Measurements from ENCODE around the gene GYS1.
A peak's percentile ranks its signal among the peaks of the same experiment; 100 is the strongest.

Gene GYS1

DNA sequence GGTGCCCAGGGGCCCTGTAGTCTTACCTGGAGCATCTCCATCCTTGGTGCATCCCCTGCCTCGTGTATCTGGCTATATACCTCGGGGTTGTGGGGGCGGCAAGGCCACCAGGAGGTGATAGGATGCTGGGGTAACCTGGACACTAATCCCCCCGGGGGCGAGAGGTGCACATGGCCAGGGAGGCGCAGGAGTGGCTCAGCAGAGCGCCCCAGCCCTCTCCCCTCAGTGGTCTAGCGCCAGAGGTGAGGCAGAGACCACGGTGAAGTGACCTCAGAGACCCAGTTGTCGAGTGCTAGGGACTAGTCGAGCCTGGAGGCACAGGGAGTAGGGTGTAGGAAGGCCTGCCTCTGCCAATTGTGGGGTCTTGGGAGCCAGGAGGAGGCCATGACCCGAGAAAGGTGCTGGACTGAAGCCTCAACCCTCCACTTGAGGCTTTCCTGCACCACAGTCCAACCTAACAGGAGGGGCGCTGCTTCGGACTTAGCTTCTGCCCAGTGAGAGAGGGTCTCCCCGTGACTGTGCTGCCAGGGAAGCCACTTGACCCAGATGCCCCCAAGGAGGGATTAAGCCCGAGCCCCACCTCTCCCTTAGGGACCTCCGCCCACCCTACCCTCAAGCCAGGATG, 24.0 kb upstream of the GYS1 start, which contains the start of gene LHB:
Gene LHB (minus strand): TSS at position 51 of the 625 bp plus-strand sequence. CDS start 10 bp downstream, at position 41.
- Histone ChIP-seq H3K4me3 (replicated peaks; ENCODE audit: low read depth, low read length) (peak within 1 kb of the TSS; percentile 39), H3K36me3 (ENCODE audit: control insufficient read depth, insufficient read depth, low read length) (peaks cover 9% of the 10 kb centered on the region), H3K27me3 (replicated peaks; ENCODE audit: control insufficient read depth, insufficient read depth, low read length) (no peaks in the 10 kb centered on the region)
- TF ChIP-seq, protein P1, sequence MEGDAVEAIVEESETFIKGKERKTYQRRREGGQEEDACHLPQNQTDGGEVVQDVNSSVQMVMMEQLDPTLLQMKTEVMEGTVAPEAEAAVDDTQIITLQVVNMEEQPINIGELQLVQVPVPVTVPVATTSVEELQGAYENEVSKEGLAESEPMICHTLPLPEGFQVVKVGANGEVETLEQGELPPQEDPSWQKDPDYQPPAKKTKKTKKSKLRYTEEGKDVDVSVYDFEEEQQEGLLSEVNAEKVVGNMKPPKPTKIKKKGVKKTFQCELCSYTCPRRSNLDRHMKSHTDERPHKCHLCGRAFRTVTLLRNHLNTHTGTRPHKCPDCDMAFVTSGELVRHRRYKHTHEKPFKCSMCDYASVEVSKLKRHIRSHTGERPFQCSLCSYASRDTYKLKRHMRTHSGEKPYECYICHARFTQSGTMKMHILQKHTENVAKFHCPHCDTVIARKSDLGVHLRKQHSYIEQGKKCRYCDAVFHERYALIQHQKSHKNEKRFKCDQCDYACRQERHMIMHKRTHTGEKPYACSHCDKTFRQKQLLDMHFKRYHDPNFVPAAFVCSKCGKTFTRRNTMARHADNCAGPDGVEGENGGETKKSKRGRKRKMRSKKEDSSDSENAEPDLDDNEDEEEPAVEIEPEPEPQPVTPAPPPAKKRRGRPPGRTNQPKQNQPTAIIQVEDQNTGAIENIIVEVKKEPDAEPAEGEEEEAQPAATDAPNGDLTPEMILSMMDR (IDR thresholded peaks at IDR 0.05; ENCODE audit: insufficient read depth, low read length, poor library complexity, severe bottlenecking): no peak
- no peak for DNase-seq (ENCODE audit: extremely low read depth, insufficient read length)

DNA sequence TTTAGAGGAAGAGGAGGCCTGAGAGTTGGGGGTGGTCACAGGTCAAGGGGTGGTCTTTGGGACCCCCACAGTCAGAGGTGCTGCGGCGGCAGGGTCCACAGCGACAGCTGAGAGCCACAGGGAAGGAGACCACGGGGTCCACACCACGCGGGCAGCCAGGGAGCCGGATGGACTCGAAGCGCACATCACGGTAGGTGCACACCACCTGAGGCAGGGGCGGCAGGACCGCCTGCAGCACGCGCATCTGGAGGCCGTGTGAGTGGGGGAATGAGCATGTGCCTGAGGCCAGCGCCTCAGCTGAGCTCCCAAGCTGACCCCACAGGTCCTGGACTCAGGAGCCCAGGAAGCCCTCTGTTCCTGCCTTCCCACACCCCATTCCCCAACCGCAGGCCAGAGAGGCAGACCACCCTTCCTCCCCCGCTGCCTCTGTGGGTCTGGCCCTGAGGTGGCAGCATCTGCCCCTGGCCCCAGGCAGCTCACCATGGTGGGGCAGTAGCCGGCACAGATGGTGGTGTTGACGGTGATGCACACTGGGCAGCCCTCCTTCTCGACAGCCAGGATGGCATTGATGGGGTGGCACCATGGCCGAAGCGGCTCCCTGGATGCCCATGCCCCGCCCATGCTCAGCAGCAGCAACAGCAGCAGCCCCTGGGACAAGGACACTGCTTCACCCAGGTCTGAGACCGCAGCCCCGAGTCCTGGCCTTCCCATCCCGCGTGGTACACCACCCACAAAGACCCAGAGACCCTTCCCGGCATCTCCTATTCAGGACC, 23.1 kb upstream of the GYS1 start:
- peaks cover 16% of the 10 kb centered on the region for H3K36me3 ChIP-seq (ENCODE audit: control insufficient read depth, insufficient read depth, low read length)
- no peaks in the 10 kb centered on the region for H3K27me3 ChIP-seq (replicated peaks; ENCODE audit: control insufficient read depth, insufficient read depth, low read length)
- no peak for DNase-seq (ENCODE audit: extremely low read depth, insufficient read length)

DNA sequence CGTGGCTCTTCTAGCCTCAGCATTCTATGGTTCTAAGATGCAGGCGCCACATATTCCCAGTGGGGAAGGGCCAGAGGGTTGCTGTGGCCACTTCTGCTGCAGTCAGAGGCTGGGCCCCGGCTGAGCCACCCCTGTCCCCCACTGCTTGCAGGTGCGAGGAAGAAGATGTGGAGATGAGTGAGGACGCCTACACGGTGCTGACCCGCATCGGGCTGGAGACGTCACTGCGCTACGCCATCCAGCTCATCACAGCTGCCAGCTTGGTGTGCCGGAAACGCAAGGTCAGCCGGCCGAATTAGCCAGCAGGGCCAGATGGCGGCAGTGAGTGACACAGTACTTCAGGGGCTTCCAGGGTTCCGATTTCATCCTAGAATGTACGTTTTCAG, 21.8 kb upstream of the GYS1 start:
- H3K36me3 ChIP-seq (ENCODE audit: control insufficient read depth, insufficient read depth, low read length): peaks cover 23% of the 10 kb centered on the region

More for the DNA sequence above, 23.1 kb upstream of the GYS1 start:
- H3K4me3 ChIP-seq (replicated peaks; ENCODE audit: low read depth, low read length): no peak overlapping the region
- TF ChIP-seq, protein P1 (IDR thresholded peaks at IDR 0.05; ENCODE audit: insufficient read depth, low read length, poor library complexity, severe bottlenecking): no peak

DNA sequence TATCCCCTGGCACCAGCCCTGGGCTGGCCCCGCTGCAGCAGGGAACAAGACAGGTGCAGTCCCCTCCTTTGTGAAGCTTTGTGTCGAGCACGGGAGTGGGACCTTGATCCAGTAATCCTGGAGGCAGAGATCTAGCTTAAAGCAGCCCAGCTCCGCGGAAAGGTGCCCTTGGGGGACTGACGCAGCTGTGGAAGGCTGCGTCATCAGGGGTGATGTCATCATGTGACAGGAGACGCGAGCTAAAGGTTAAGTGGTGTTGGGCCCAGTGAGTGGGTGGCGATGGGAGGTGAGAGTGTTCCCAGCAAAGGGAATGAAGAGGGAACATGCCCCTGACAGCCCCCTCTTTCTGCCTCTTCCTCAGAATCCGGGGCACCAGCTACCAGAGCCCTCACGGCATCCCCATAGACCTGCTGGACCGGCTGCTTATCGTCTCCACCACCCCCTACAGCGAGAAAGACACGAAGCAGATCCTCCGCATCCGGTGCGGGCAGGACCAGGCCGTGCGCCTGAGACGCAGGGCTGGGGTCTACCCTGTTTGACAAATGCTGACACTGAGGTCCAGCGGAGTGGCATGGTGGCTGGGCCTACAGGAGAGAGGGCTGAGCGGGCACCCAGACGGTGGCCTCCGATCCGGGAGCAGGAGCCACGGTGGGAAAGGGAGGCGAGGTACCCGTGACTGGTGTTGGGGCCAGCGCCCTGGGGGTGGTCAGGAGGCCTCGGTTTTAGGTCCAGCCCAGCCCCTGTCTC, 21.2 kb upstream of the GYS1 start:
- Histone ChIP-seq H3K36me3 (ENCODE audit: control insufficient read depth, insufficient read depth, low read length) (peaks cover 24% of the 10 kb centered on the region), H3K27me3 (replicated peaks; ENCODE audit: control insufficient read depth, insufficient read depth, low read length) (no peaks in the 10 kb centered on the region), H3K4me3 (replicated peaks; ENCODE audit: low read depth, low read length) (no peak overlapping the region)
- no peak for DNase-seq (ENCODE audit: extremely low read depth, insufficient read length)
- TF ChIP-seq, protein P1 (IDR thresholded peaks at IDR 0.05; ENCODE audit: insufficient read depth, low read length, poor library complexity, severe bottlenecking): no peak

More for the DNA sequence above, 21.8 kb upstream of the GYS1 start:
- TF ChIP-seq, protein P1 (IDR thresholded peaks at IDR 0.05; ENCODE audit: insufficient read depth, low read length, poor library complexity, severe bottlenecking): no peak
- DNase-seq (ENCODE audit: extremely low read depth, insufficient read length): no peak
- no peak overlapping the region for H3K4me3 ChIP-seq (replicated peaks; ENCODE audit: low read depth, low read length)
- no peaks in the 10 kb centered on the region for H3K27me3 ChIP-seq (replicated peaks; ENCODE audit: control insufficient read depth, insufficient read depth, low read length)

DNA sequence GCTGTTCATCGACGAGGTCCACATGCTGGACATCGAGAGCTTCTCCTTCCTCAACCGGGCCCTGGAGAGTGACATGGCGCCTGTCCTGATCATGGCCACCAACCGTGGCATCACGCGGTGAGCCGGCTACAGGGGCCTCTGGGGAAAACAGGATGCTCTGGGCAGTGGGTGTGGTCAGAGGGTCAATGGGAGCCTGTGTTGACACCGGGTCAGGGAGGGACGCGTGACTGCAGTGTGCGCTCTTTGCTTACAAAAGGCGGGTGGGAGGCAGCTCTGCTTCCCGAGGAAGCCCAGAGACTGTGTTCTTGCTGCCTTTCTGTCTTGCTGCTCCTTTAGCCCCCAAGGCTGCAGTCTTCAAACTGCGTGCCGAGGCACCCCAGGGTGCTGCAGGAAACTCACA, 18.1 kb upstream of the GYS1 start:
- no peak for DNase-seq (ENCODE audit: extremely low read depth, insufficient read length)
- Histone ChIP-seq H3K4me3 (replicated peaks; ENCODE audit: low read depth, low read length) (no peak overlapping the region), H3K36me3 (ENCODE audit: control insufficient read depth, insufficient read depth, low read length) (peaks cover 34% of the 10 kb centered on the region), H3K27me3 (replicated peaks; ENCODE audit: control insufficient read depth, insufficient read depth, low read length) (no peaks in the 10 kb centered on the region)
- TF ChIP-seq, protein P1 (IDR thresholded peaks at IDR 0.05; ENCODE audit: insufficient read depth, low read length, poor library complexity, severe bottlenecking): no peak
